ENCODE measurements around the gene OTOL1.
"Not testable (repeated sequence)": the region's sequence is repeated elsewhere in the genome, so short reads cannot be mapped to it uniquely, and the experiment has no call there.

OTOL1 gene

DNA sequence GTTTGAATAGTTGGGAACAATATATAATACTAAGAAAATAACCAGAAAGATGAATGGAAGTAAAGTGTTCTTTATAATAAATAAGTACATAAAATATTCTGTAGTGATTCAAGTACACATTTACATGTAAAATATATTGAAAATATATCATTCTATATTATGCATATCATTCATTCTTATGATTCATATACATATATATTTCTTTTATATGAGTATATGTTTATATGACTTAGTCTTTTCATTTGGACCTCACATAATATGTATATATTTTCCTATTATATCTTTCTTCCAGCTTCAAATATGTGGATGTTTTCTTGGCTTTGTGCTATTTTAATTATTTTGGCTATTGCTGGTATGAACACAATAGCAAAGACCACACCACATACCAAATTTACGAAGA, at the start of gene OTOL1:
Gene OTOL1, plus strand, starts transcription at position 301 of the 400 bp plus-strand sequence. Its CDS starts 0 bp downstream, at position 301.
- no peak for DNase-seq (ENCODE audit: low spot score)

DNA sequence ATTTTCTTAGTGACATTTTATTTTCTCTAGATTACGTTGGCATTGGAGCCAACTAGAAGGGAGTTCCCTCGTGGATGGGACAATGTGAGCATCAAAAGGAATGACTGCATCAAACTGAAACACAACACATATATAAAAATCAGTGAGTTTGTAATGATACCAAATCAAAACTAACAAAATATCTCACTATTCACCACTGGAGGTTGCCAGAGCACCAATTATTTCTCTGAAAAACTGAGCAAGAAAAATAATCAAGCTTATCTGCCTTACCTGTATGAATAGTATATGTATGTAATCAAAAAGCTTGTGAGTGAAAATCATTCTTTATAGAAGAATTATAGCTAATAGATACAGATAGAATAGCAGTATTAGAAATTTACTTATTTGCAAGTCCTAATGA, 46.8 kb upstream of the OTOL1 start:
- DNase-seq (ENCODE audit: low spot score): no peak

DNA sequence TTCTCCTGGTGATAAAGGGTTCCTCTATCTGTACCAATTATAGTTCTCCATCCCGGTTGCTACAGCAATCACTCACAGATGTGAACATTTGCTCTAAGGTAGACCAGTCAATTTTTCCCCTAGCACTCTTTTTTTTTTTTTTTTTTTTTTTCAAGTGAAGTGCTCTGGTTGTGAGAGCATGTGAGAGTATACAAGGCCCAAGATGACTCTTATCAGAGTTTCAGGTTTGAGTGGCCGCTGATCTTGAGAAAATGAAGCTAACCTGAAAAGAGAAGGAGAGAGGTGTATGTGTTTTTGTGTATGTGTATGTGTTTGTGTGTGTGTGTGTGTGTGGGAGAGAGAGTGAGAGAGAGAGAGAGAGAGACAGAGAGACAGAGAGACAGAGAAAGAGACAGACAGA, 44.4 kb upstream of the OTOL1 start:
- no peak for DNase-seq (ENCODE audit: low spot score)

DNA sequence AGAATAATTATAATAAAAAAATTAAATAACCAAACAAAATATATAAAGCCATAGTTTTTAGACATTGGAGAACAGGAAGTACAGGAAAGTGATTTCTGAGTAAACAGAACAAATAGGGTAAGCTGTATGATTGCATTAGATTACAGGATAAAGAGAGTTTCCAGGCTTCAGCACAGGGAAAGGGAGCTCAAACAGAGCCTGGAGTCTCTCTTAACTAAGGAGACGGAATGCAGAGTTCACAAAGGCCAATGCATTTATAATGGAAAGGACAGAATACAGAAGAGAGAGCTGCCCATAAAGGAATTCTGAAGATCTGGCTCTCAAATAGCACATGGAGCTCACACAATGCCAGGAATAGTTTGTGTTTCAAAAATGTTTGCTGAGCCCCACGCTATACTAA, 42.0 kb upstream of the OTOL1 start:
- DNase-seq (ENCODE audit: low spot score): no peak

DNA sequence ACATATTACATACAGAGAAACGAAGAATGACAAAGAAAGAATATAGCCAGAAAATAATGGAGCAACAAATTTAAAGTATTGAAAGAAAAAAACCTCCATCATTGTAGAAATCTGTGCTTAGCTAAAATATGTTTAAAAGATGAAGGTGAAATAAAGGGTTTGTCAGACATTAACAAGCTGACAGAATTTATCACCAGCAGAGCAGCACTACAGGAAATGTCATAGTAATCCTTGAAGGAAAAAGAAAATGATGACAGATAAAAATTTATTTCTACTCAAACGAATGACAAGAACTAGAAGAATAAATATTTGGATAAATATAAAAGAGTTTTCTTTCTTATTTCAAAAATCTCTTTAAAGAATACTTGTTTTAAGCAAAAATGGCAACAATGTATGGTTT, 40.6 kb upstream of the OTOL1 start:
- DNase-seq (ENCODE audit: low spot score): no peak

DNA sequence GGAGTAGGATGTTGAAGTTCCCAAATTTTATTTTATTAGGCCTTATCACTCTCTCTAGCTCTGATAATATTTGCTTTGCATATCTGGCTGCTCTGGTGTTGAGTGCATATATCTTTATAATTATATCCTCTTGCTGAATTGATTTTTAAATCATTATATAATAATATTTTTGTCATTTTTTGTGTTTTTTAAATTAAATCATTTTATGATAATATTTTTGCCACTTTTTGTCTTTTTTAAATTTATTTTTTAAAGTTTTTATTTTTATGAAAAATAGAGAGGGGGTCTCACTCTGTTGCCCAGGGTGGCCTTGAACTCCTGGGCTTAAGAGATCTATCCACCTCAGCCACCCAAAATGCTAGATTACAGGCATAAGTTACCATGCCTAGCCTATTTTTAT, 34.5 kb upstream of the OTOL1 start:
- DNase-seq (ENCODE audit: low spot score): no peak

DNA sequence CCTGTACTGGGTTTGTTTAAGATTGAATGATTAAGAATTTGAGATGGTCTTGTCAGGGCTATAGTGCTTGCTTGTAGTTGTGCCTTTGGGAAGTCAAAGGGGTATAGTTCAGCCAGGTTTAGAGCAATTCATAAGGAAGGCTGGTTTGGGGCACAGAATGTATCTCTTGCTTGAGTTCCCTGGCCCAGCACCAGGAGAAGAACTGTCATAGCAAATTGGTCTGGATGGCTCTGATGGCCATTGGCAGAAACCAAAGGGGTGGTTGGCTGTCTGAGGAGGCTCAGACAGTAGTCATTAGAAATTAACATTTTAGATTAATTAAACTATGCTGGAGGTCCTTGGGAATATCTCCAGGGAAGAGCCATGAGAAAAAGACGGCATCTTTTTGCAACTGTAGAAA, 25.4 kb upstream of the OTOL1 start:
- no peak for DNase-seq (ENCODE audit: low spot score)

DNA sequence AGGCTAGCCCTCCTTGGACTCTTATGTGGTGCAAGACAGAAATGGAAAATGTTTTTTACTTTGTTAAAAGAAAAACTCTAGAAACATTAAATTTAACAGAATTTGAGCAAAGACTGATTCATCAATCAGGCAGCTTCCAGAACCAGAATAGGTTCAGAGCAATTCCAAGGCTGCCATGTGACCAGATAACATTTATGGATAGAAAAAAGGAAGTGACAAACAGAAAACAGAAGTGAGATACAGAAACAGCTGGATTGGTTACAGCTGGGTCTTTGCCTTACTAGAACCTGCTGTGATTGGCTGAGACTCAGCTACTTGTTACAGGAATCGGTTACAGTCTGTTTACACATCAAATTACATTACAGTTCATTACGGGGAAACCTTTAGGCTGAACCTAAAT, 22.5 kb upstream of the OTOL1 start:
- DNase-seq (ENCODE audit: low spot score): no peak

DNA sequence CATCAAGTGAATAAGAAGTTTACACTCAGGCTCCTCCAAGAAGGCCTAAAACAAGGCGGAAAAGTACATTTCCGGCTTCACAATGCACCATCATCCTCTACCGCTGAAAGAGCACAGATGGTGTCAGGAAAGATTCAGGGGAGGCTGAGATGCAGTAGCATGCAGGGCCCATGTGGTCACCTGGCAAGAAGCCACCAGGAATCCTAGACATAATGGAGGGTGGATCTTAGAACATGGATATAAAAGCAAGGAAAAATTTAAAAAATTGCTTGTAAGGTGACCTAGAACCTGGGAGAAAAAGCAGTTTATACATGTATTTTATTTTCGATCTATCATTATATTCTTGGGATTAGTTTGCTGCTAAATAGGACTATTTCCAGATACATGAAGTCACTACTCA, 21.9 kb upstream of the OTOL1 start:
- no peak for DNase-seq (ENCODE audit: low spot score)

DNA sequence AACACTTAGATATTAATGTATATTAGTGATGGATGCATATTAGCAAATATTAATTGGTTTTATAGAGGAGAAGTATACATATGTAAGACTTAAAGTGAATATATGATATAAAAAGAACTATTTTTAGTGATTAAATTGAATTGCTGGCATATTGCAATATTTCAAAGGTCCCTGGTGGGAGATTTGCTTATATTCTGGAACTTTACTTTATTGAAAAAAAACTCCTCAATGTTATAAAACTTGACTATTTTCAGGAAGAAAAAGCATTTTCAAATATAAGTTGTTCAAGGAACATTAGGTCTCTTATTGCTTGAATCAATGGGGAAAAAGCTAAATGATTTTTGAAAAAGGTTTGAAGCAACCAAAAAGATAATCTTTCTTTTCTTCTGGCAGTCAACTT, 21.4 kb upstream of the OTOL1 start:
- DNase-seq (ENCODE audit: low spot score): no peak

DNA sequence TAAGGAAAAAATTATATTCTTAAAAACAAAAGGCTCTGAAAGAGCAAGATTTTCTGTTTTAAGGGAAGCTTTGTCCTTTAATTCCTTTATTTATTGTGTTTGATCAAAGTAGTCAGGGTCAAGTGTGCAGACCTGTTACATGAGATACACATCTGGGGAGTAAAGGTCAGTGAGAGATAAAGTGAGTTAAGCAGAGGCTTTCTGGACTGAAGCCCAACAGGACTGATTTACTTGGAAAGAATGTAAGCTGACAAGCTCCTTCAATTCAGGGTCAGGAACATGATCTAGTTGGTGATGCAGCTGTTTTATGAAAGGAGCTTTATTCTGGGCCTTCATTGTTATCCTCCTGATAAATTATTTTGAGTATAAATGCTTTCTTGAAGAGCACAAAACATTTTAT, 20.7 kb upstream of the OTOL1 start:
- no peak for DNase-seq (ENCODE audit: low spot score)

DNA sequence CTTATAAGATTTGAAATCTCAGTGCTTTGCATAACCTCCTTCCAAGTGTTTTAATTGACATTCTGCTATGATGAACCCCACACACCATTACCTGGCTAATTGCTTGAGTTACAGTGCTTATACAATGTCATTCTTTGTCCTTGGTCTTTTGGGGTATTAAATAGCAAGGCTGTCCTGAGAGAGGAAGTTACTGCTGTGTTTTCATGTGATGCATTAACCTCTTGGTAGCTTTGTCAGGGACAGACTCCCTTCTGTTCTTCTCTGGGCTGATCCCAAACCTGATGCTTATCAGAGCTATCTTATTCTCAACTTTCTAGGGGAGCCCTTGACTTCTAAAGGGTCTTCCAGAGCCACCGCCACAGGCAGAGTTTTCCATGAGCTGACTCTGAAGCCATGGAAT, 12.4 kb upstream of the OTOL1 start:
- no peak for DNase-seq (ENCODE audit: low spot score)

DNA sequence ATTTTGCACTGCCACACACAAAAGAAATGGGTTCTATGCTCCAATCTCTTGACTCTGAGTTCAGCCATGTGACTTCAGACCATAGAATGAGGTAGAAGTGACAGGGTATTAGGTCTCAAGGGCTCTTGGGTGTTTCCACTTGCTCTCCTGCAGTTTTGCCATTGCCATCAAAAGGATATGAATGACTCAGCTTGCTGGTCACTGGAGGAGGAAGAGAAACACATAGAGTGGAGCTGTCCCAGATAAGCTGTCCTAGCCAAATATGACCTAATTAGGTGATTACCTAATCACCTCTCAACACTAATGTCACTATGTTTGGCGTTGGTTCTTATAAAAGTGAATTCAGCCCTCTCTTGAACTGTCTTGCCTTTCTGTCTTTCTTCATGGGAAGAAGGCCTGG, 8.3 kb upstream of the OTOL1 start:
- DNase-seq (ENCODE audit: low spot score): not testable (repeated sequence)

DNA sequence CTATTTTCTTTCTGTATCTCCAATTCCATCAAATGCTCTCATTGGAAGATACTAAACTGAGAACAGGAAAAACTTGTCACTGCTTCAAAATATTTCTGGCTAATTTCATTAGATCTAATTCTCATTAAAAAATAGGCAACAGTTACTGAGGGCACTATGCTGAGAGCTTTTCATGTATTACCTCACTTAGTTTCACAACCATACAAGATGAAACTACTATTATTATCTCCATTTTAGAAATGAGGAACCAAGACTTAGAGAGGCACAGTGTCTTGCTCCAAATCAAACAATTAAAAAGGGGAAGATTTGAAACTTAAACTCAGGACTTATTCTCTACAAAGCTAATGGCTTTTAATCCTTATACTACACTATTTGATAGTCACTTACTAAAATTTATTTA, 7.2 kb upstream of the OTOL1 start:
- no peak for DNase-seq (ENCODE audit: low spot score)

DNA sequence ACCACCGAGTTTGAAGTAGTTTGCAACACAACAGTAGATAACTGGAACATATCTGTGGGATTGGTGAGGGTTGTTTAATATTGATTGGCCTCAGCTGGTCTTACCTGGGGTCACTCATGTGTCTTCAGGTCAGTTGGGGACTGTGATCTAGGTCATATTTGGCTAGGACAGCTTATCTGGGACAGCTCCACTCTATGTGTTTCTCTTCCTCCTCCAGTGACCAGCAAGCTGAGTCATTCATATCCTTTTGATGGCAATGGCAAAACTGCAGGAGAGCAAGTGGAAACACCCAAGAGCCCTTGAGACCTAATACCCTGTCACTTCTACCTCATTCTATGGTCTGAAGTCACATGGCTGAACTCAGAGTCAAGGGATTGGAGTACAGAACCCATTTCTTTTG, 5.8 kb upstream of the OTOL1 start:
- not testable (repeated sequence) for DNase-seq (ENCODE audit: low spot score)

DNA sequence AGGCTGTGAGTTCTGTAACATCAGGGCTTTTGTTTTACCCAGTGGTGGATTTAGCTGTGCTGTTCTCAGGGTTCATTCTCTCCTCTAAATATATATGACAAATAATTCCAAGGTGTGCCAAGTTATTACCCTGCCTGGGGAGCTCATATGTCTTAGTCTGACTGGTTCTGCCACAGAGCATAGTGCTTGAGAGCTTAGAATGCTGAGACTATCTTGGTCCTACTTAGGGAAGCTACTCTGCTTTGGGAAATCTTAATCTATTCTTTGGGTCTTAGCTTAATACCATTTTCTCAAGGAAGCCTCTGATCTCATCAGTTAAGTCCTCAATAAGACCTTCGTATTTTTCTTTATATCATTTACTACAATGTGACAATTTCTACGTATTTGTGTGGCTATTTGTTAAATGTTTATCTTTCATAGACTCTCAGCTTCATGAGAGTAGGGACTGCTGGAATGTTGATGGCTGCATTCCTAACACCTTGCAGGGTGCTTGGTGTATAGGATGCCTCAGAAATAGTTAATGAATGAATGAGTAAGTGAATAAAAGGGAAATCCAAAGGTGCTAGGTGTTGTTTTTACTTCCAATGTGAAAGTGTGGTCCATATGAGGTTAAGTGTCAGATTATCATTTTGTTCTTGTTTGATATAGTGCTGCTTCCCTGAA, 1.8 kb downstream of the OTOL1 start:
- DNase-seq (ENCODE audit: low spot score): no peak

DNA sequence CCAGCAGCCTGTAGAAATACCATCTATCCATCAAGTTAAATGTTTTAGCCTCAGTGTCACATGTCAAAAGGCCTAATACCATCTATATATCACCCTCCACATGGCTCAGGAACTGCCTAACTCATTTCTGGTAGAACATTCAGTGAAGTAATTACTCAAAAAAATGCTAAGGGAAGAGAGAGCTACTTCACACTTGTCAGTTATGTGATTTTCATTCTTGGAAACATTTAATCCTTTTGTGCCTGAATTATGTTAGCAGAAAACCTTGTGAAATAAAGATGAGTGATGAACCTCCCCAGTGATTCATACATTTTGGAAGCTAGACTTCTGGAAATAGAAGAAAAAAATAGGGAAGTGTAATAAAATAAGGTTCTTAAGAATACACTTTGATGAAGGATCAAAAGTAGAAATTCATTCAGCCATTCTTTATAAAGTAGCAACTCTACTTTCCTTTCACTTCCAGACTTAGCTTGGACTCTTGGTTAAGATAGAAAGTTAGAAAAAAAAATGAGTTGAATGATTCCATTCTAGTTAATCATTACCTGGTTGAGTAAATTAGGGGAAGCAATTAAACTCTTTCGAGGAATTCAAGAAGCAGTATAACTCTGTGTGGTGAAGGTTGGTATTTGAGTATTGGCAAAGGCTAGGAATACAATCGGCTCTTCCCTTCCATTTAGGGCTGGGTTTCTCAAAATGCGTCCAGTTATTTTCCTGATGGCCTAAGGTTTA, 3.6 kb downstream of the OTOL1 start:
- DNase-seq (ENCODE audit: low spot score): no peak

DNA sequence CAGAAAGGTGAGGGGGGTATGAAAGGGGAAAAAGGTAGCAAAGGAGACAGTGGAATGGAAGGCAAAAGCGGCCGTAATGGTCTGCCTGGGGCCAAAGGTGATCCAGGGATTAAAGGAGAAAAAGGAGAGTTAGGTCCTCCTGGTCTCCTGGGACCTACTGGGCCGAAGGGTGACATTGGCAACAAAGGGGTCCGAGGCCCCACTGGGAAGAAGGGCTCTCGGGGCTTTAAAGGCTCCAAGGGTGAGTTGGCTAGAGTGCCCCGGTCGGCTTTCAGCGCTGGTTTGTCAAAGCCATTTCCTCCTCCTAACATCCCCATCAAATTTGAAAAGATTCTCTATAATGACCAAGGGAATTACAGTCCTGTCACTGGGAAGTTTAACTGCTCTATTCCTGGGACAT, 6.7 kb downstream of the OTOL1 start:
- no peak for DNase-seq (ENCODE audit: low spot score)

DNA sequence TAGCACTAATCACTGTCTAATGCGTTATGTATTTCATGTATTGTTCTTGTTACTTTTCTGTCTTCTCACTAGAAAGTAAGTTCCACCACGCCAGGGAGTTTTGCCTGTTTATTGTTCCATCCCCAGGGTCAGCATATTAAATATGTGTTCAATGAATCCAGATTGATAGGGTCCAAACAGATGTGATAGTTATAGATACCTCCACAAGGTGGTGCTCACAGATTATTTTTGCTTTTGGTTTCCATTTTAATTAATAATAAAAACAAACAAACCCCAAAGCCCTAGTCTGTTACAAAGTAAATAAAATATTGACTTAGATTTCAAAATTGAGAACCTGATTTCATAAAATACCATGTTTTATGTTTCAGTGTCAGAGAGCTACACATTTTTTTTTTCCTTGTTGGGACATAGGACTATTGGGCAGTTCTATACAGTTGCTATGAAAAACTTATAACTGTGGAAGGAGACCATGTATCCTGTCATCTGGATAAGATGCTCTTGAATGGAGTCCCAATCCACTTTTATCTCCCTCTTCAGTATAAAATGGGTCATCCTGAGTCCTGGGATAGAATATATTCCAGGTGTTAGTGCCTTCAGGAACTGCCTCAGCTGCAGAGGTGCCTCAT, 12.4 kb downstream of the OTOL1 start:
- no peak for DNase-seq (ENCODE audit: low spot score)

DNA sequence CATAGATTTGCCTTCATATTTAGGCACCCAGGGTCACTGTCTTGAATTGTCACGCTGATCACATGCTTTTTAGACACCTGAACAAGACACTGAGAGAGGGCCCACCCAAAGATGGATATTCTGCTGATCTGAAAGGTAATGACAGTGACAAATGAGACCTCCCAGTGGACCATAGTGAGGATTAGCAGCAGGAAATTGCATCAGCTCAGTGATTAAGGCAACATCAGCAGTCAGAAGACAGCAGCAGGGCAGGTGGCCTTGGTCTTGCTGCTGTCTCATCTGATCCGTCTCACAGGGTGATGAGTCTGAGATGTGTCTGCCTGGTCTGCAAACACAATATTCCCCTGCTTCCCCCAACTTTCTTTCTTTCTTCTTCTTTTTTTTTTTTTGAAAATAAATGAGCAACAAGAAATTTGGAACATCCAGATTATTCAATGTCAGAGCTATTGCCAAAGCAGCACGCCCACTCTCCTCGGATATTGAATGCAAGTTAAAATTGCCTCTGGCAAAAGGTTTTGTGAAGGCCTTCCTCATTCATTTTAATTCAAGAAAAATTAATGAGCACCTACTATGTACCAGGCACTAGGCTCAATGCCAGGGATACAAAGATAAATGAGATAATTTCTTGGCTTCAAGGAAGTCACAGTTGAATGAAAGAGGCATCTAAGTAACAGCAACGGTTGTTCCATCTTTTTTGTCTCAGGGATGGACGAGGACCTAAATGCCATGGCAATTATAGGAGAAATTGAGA, 14.1 kb downstream of the OTOL1 start:
- DNase-seq (ENCODE audit: low spot score): no peak

DNA sequence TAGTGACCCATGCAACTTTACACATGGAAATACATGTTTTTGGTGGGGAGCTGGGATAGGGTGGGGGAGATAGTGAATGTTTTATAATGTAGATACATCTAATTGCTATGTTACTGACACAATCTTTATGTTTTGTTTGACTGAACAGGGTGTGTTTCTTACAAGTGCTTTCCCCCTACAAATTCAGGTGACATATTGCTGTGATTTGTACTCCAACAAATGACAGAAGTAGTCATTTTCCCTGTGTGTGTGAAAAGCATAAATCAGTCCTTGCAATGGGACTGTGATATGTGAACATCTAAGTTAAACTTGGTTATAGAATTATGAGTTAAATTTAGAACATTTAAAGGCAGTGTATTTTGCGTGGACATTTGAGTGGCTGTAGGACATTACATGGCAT, 27.3 kb downstream of the OTOL1 start:
- DNase-seq (ENCODE audit: low spot score): no peak

DNA sequence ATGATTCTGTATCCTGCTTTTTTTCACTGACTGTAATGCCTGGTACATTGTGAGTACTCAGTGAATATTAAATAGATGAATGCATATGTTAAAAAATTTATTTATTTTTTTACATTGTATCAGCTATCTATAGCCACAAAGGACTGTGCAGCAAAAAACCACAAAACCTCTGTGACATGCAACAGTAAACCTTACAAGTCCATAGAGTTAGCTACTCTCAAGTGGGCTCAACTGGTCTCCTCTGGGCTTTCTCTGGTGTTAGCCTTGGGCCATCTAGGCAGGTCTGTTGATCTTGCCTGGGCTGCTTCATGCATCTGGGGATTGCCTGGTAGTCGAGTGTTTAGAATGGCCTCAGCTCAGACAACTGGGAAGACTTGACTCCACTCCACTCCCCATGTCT, 35.3 kb downstream of the OTOL1 start:
- DNase-seq (ENCODE audit: low spot score): no peak

DNA sequence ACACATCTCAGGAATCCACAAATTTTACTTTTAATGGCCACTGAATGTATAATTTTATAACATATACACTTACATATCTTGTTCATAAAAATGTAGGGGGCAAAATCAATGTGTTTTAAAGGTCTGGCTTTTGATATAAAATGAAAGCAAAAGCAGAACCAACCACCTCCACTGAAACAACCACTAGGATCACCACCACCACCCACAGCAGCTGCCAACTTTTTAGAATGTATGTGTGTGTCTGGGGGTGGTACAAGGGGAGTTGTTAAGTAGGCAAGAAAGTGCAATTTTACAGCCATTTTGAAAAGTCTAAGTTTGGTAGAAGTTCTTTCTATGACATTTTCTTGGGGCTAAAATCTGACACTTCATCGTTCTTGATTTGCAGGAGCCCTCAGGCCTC, 44.0 kb downstream of the OTOL1 start:
- DNase-seq (ENCODE audit: low spot score): no peak
